HepG2 (cell line): ENCODE results near the gene SNX21. TPM values are rescaled to one million over a fixed set of nuclear protein-coding genes. Genes with fewer than 3 reads are reported as not detected.
A peak's percentile ranks its signal among the peaks of the same experiment; 100 is the strongest.

Source experiments
- FOSL1 ChIP-seq: sonication (generic); formaldehyde crosslinking; IDR thresholded peaks from 2 replicates; pipeline ENCODE4 v1.9.0; 2021; ENCODE audit warnings: missing genetic modification reagents, borderline replicate concordance
- HOXA9 ChIP-seq: sonication (generic); formaldehyde crosslinking; IDR thresholded peaks from 2 replicates; pipeline ENCODE4 v1.8.1; 2022; ENCODE audit warnings: missing genetic modification reagents, mild to moderate bottlenecking, moderate library complexity, borderline replicate concordance
- PHF20 ChIP-seq: sonication (generic); formaldehyde crosslinking; IDR thresholded peaks from 2 replicates; pipeline ENCODE4 v1.5.0; 2020; ENCODE audit warnings: mild to moderate bottlenecking, missing genetic modification reagents
- PRMT3 ChIP-seq: sonication (generic); formaldehyde crosslinking; IDR thresholded peaks from 2 replicates; pipeline ENCODE4 v1.8.1; 2022; ENCODE audit warnings: low read depth, mild to moderate bottlenecking, moderate library complexity, missing genetic modification reagents, borderline replicate concordance
- ZKSCAN1 ChIP-seq: fragments of 150-350 bp; IDR thresholded peaks from 2 replicates; pipeline ENCODE4 v1.6.1; 2014; ENCODE audit warnings: low read length
- ZNF749 ChIP-seq: sonication (generic); formaldehyde crosslinking; IDR thresholded peaks from 2 replicates; pipeline ENCODE4 v1.8.0; 2022; ENCODE audit warnings: mild to moderate bottlenecking, missing genetic modification reagents, moderate library complexity, borderline replicate concordance
- ZNF83 ChIP-seq: sonication (generic); formaldehyde crosslinking; IDR thresholded peaks from 2 replicates; pipeline ENCODE4 v1.4.0; 2020; ENCODE audit warnings: missing genetic modification reagents, mild to moderate bottlenecking, borderline replicate concordance
- polyA plus RNA-seq, 8 experiments: library from polyadenylated mRNA; depleted of rRNA in 3 of 8; stranded (reverse) in 7 of 8; unstranded in 1 of 8; fragments of >200 nt; fragmentation: Illumina TruSeq in 4 of 8; extraction: Trizol in 4 of 8; gene quantifications; 2 replicates each; pipeline versions ENCODE4 v1.2.1 to v1.2.3, GENCODE V29; 2011 to 2016; ENCODE audit warnings: low read depth in 4 of 8, missing spikeins in 1 of 8, mixed read lengths in 1 of 8; ENCODE audit not compliant: insufficient read depth in 1 of 8
- total RNA-seq, 5 experiments: library from RNA; depleted of rRNA; stranded (reverse); fragments of >200 nt; fragmentation: Illumina TruSeq; extraction: Trizol; gene quantifications; 2 replicates each; pipeline ENCODE4 v1.2.3, GENCODE V29; 2016; ENCODE audit warnings: low read depth in 1 of 5
- TF ChIP-seq, protein P1 (sequence below): sonication (generic); formaldehyde crosslinking; IDR thresholded peaks from 2 replicates; pipeline ENCODE4 v1.4.0; 2020; ENCODE audit warnings: missing genetic modification reagents
- TF ChIP-seq, protein P2 (sequence below): IDR thresholded peaks from 2 replicates; pipeline ENCODE4 v1.6.1; 2012; ENCODE audit warnings: low read length, improper control_type of control experiment
- TF ChIP-seq, protein P3 (sequence below): IDR thresholded peaks from 2 replicates; pipeline ENCODE4 v1.6.1; 2016; ENCODE audit warnings: mild to moderate bottlenecking
- TF ChIP-seq, protein P4 (sequence below): sonication (generic); formaldehyde crosslinking; IDR thresholded peaks from 2 replicates; pipeline ENCODE4 v1.4.0; 2020; ENCODE audit warnings: mild to moderate bottlenecking, missing genetic modification reagents
- TF ChIP-seq, protein P5 (sequence below): sonication (generic); formaldehyde crosslinking; IDR thresholded peaks from 2 replicates; pipeline ENCODE4 v1.4.0; 2020; ENCODE audit warnings: missing genetic modification reagents
- TF ChIP-seq, protein P6 (sequence below): IDR thresholded peaks from 2 replicates; pipeline ENCODE4 v1.6.1; 2016; ENCODE audit warnings: missing compliant biosample characterization, missing genetic modification reagents, borderline replicate concordance

The SNX21 gene
- total and polyA plus RNA-seq, 2 of the 13 experiments (the other 11 are each of a cell fraction or from before 2014, with no cell fraction given), result 7.7 to 12.8 TPM

DNA sequence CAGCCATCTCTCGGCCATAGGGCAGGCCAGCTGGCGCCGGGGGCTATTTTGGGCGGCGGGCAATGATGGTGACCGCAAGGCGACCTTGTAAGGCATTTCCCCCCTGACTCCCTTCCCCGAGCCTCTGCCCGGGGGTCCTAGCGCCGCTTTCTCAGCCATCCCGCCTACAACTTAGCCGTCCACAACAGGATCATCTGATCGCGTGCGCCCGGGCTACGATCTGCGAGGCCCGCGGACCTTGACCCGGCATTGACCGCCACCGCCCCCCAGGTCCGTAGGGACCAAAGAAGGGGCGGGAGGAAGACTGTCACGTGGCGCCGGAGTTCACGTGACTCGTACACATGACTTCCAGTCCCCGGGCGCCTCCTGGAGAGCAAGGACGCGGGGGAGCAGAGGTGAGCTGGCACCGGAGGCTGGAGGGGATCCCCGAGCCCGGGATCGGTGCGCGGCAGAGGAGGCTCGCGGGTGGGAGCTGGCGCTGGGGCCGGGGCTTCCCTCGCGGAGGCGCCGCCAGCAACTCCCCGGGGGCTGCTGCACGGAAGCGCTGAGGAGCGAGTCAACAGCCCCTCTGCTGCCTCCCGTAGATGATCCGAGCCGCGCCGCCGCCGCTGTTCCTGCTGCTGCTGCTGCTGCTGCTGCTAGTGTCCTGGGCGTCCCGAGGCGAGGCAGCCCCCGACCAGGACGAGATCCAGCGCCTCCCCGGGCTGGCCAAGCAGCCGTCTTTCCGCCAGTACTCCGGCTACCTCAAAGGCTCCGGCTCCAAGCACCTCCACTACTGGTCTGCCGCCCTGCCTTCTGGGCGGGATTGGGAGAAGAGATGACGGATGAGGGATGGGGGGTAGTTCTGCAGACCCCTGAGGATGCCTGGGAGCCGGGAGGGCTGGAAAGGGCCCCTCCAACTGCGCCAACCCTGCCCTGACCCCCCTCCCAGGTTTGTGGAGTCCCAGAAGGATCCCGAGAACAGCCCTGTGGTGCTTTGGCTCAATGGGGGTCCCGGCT, 57.7 kb downstream of the SNX21 start, which contains the start of the genes CTSA and NEURL2 (continued):
- TF ChIP-seq, protein P1, sequence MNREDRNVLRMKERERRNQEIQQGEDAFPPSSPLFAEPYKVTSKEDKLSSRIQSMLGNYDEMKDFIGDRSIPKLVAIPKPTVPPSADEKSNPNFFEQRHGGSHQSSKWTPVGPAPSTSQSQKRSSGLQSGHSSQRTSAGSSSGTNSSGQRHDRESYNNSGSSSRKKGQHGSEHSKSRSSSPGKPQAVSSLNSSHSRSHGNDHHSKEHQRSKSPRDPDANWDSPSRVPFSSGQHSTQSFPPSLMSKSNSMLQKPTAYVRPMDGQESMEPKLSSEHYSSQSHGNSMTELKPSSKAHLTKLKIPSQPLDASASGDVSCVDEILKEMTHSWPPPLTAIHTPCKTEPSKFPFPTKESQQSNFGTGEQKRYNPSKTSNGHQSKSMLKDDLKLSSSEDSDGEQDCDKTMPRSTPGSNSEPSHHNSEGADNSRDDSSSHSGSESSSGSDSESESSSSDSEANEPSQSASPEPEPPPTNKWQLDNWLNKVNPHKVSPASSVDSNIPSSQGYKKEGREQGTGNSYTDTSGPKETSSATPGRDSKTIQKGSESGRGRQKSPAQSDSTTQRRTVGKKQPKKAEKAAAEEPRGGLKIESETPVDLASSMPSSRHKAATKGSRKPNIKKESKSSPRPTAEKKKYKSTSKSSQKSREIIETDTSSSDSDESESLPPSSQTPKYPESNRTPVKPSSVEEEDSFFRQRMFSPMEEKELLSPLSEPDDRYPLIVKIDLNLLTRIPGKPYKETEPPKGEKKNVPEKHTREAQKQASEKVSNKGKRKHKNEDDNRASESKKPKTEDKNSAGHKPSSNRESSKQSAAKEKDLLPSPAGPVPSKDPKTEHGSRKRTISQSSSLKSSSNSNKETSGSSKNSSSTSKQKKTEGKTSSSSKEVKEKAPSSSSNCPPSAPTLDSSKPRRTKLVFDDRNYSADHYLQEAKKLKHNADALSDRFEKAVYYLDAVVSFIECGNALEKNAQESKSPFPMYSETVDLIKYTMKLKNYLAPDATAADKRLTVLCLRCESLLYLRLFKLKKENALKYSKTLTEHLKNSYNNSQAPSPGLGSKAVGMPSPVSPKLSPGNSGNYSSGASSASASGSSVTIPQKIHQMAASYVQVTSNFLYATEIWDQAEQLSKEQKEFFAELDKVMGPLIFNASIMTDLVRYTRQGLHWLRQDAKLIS (CRISPR knock-in tag), result peak; percentile 88
- TF ChIP-seq ZKSCAN1 (no peak), HOXA9 (CRISPR knock-in tag) (peak; percentile 98), PRMT3 (peak; percentile 99), FOSL1 (peak; percentile 23), ZNF83 (CRISPR knock-in tag) (peak; percentile 32; the same call in 1 of the 2 replicates), ZNF749 (CRISPR knock-in tag) (peak; percentile 98), PHF20 (CRISPR knock-in tag) (peak; percentile 100)
- TF ChIP-seq, protein P2, sequence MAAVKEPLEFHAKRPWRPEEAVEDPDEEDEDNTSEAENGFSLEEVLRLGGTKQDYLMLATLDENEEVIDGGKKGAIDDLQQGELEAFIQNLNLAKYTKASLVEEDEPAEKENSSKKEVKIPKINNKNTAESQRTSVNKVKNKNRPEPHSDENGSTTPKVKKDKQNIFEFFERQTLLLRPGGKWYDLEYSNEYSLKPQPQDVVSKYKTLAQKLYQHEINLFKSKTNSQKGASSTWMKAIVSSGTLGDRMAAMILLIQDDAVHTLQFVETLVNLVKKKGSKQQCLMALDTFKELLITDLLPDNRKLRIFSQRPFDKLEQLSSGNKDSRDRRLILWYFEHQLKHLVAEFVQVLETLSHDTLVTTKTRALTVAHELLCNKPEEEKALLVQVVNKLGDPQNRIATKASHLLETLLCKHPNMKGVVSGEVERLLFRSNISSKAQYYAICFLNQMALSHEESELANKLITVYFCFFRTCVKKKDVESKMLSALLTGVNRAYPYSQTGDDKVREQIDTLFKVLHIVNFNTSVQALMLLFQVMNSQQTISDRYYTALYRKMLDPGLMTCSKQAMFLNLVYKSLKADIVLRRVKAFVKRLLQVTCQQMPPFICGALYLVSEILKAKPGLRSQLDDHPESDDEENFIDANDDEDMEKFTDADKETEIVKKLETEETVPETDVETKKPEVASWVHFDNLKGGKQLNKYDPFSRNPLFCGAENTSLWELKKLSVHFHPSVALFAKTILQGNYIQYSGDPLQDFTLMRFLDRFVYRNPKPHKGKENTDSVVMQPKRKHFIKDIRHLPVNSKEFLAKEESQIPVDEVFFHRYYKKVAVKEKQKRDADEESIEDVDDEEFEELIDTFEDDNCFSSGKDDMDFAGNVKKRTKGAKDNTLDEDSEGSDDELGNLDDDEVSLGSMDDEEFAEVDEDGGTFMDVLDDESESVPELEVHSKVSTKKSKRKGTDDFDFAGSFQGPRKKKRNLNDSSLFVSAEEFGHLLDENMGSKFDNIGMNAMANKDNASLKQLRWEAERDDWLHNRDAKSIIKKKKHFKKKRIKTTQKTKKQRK, result no peak
- TF ChIP-seq, protein P3, sequence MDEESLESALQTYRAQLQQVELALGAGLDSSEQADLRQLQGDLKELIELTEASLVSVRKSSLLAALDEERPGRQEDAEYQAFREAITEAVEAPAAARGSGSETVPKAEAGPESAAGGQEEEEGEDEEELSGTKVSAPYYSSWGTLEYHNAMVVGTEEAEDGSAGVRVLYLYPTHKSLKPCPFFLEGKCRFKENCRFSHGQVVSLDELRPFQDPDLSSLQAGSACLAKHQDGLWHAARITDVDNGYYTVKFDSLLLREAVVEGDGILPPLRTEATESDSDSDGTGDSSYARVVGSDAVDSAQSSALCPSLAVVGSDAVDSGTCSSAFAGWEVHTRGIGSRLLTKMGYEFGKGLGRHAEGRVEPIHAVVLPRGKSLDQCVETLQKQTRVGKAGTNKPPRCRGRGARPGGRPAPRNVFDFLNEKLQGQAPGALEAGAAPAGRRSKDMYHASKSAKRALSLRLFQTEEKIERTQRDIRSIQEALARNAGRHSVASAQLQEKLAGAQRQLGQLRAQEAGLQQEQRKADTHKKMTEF (CRISPR knock-in tag), result peak; percentile 100
- TF ChIP-seq, protein P4, sequence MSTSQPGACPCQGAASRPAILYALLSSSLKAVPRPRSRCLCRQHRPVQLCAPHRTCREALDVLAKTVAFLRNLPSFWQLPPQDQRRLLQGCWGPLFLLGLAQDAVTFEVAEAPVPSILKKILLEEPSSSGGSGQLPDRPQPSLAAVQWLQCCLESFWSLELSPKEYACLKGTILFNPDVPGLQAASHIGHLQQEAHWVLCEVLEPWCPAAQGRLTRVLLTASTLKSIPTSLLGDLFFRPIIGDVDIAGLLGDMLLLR (CRISPR knock-in tag), result peak; percentile 98
- TF ChIP-seq, protein P5, sequence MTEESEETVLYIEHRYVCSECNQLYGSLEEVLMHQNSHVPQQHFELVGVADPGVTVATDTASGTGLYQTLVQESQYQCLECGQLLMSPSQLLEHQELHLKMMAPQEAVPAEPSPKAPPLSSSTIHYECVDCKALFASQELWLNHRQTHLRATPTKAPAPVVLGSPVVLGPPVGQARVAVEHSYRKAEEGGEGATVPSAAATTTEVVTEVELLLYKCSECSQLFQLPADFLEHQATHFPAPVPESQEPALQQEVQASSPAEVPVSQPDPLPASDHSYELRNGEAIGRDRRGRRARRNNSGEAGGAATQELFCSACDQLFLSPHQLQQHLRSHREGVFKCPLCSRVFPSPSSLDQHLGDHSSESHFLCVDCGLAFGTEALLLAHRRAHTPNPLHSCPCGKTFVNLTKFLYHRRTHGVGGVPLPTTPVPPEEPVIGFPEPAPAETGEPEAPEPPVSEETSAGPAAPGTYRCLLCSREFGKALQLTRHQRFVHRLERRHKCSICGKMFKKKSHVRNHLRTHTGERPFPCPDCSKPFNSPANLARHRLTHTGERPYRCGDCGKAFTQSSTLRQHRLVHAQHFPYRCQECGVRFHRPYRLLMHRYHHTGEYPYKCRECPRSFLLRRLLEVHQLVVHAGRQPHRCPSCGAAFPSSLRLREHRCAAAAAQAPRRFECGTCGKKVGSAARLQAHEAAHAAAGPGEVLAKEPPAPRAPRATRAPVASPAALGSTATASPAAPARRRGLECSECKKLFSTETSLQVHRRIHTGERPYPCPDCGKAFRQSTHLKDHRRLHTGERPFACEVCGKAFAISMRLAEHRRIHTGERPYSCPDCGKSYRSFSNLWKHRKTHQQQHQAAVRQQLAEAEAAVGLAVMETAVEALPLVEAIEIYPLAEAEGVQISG (CRISPR knock-in tag), result peak; percentile 96
- TF ChIP-seq, protein P6, sequence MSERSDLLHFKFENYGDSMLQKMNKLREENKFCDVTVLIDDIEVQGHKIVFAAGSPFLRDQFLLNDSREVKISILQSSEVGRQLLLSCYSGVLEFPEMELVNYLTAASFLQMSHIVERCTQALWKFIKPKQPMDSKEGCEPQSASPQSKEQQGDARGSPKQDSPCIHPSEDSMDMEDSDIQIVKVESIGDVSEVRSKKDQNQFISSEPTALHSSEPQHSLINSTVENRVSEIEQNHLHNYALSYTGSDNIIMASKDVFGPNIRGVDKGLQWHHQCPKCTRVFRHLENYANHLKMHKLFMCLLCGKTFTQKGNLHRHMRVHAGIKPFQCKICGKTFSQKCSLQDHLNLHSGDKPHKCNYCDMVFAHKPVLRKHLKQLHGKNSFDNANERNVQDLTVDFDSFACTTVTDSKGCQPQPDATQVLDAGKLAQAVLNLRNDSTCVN, result peak; percentile 96
